ENCODE data around the gene HMGA1. TPM values are rescaled to one million over a fixed set of nuclear protein-coding genes. Genes with fewer than 3 reads are reported as not detected.
A peak's percentile ranks its signal among the peaks of the same experiment; 100 is the strongest.

The HMGA1 gene
- total and polyA plus RNA-seq, 10 of the 15 experiments (the other 5 are each of a cell fraction or from before 2014, with no cell fraction given) = 13.4 to 885 (median 508) TPM

GRCh38 chr6:34246563-34247391 is 10.1 kb downstream of the HMGA1 start (continued):
- TF ChIP-seq POLR2AphosphoS5 (IDR thresholded peaks at IDR 0.05; ENCODE audit: low read length) = peak; percentile 92
- TF ChIP-seq SMARCA5 (IDR thresholded peaks at IDR 0.05) = 0 out of 2 replicates have a peak, but pooled peaks have one; percentile 31
- peak; percentile 33 for TF ChIP-seq PBX3 (IDR thresholded peaks at IDR 0.05; ENCODE audit: insufficient replicate concordance, low read depth, low read length)
- TF ChIP-seq CREM (IDR thresholded peaks at IDR 0.05; ENCODE audit: low read depth) = peak; percentile 31; the same call in 1 of the 2 replicates
- 0 out of 2 replicates have a peak, but pooled peaks have one; percentile 33 for TF ChIP-seq YY1 (IDR thresholded peaks at IDR 0.05; ENCODE audit: low read depth, low read length)
- no peak; the same call in none of the 2 replicates for TF ChIP-seq PML (IDR thresholded peaks at IDR 0.05; ENCODE audit: low read length)
- no peak for TF ChIP-seq MEF2B (IDR thresholded peaks at IDR 0.05; ENCODE audit: partially characterized antibody, poor library complexity, severe bottlenecking)
- TF ChIP-seq SMC3 (IDR thresholded peaks at IDR 0.05; ENCODE audit: borderline replicate concordance, low read length) = peak; percentile 59
- TF ChIP-seq SIN3A (IDR thresholded peaks at IDR 0.05; ENCODE audit: low read depth, low read length) = no peak
- TF ChIP-seq SUZ12 (IDR thresholded peaks at IDR 0.05; ENCODE audit: unreplicated experiment) = no peak
- TF ChIP-seq HDGF (IDR thresholded peaks at IDR 0.05) = peak; percentile 78
- TF ChIP-seq ZBED1 (IDR thresholded peaks at IDR 0.05; ENCODE audit: borderline replicate concordance) = peak; percentile 33; the same call in 1 of the 2 replicates
- TF ChIP-seq LARP7 (IDR thresholded peaks at IDR 0.05) = 0 out of 2 replicates have a peak, but pooled peaks have one; percentile 48
- peak; percentile 73 for TF ChIP-seq POLR2AphosphoS2 (IDR thresholded peaks at IDR 0.05; ENCODE audit: low read depth, low read length)
- no peak for TF ChIP-seq MEF2A (IDR thresholded peaks at IDR 0.05; ENCODE audit: insufficient read depth, low read depth, low read length)
- TF ChIP-seq EED (IDR thresholded peaks at IDR 0.05; ENCODE audit: low read depth) = 0 out of 2 replicates have a peak, but pooled peaks have one; percentile 16

All from GM12878 (cell line).